H54 (cell line): ENCODE data around the gene MAN1C1.

Source experiments
- DNase-seq: peaks from one replicate; pipeline ENCODE4 v3.0.0; 2011; ENCODE audit warnings: low spot score, mixed read lengths; ENCODE audit not compliant: insufficient read length
- FAIRE-seq: peaks from 3 replicates; lab custom pipeline; 2011; peaks lifted over from hg19 to GRCh38; lab: Jason Lieb, UNC
- POLR2A ChIP-seq: IDR thresholded peaks from 2 replicates; pipeline ENCODE4 v1.6.1; 2011; ENCODE audit warnings: low read depth, mild to moderate bottlenecking, low read length

MAN1C1 gene

DNA sequence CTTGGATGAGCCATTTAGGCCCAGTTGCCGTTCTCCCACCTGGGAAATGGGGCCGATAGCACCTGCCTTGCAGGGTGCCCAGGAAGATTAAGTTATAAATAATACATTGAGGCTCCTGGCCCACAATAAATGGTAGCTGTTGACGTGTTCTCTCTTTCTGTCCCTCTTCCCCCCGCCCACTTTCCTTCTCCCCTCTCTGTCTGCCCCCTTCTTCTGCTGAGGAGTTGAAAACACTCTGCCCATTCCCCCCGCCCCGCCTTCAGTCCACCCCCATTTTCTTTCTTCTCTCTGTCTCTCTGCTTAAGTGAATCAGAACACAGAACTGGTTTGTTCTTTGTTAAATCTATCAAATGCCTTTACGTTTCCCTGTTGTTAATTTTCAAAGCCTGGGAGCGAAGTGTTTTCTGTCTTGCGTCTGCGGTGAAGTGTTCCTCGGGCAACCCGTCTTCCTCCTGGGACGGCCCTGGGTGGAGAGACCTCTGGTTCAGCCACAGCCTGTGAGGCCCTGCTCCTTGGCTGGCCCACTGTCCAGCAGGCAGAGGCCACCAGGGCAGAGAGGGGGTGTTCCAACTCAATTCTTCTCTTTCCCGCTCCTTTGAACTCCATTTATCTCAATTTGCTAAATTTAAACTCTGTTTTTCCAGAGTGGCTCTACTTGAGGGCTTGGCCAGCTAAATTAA is 154.1 kb downstream of the MAN1C1 start:
- no peak for TF ChIP-seq POLR2A
- DNase-seq (no peak), FAIRE-seq (no peak)

DNA sequence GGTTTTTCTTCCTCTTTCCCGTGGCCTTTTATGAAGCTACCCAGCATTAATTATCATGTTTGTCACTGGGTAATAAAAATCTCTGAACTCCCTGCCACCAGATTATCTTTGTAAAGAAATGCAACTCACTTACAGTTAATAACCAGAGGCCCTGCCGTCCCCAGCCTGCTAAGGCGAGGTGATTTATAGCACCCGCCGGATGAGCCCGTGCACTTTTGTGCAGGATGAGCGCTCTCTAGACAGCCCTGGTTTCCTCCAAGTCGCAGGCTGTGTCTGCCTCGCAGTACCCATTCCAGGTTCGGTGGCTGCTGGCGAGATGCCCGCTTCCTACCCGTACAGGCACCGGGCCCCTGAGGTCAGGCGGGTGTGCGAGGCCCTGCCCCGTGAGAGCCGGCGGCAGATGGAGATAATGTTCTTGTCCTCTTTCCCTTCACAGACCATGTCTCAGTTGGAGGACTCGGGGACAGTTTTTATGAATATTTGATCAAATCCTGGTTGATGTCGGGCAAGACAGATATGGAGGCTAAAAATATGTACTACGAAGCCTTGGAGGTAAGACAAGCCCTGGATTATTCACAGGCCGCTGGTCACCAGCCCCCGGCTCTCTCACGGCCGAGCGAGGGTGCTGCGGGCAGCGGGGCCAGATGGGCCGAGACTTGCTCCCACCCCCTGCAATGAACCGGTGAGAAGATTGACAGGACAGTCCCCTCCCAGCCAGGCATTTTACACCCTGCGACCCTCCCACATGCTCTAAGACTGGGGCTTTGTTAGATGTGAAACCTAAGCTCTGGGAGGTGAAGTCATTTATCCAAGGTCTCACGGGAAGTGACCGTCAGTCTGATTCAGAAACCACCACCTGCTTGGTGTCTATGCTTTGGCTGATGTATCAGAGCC is 154.9 kb downstream of the MAN1C1 start:
- TF ChIP-seq POLR2A: no peak
- DNase-seq (no peak), FAIRE-seq (no peak)

DNA sequence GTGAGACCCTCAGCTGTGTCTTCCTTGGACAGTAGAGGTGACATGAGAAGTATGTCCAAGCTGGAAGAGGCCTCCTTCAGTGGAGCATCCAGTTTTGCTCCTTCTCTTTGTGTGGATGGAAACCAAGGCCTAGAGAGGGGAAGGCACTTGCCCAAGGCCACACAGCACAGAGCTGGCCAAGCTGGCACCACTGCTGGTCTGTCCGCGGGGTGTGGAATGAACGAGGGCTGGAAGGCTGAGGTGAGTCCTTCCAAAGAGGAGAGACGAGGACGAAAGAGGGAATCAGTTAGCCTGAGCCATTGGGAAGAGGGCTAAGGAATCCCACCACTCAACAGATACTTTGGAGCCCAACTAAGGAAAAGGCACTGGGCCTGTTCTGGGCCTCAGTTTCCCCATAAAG is 155.6 kb downstream of the MAN1C1 start:
- no peak for DNase-seq
- TF ChIP-seq POLR2A: no peak
- FAIRE-seq: no peak

DNA sequence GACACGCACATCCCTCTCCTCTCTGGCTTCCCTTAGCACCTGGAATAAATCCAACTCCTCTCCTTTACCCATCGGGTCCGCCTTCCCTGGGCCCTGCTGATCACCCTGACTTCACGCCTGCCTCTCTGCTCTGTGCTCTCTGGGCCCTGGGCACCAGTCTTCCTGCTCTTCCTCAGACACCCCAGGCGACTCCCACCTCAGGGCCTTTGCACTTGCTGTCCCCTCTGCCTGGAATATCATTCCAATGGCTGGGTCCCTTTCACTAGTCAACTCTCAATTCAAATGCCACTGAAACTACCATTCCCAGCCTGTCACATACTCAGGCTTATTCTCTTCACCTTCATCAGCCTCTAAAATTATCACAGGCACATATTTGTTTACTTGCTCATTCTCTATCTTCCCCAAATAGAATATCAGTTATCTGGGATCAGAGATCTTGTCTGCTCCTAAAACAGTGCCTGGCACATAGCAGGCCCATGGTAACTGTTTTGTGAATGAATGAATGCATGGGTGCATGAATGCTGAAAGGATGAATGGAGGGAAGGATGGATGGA is 156.2 kb downstream of the MAN1C1 start:
- no peak for DNase-seq
- no peak for TF ChIP-seq POLR2A
- no peak for FAIRE-seq

DNA sequence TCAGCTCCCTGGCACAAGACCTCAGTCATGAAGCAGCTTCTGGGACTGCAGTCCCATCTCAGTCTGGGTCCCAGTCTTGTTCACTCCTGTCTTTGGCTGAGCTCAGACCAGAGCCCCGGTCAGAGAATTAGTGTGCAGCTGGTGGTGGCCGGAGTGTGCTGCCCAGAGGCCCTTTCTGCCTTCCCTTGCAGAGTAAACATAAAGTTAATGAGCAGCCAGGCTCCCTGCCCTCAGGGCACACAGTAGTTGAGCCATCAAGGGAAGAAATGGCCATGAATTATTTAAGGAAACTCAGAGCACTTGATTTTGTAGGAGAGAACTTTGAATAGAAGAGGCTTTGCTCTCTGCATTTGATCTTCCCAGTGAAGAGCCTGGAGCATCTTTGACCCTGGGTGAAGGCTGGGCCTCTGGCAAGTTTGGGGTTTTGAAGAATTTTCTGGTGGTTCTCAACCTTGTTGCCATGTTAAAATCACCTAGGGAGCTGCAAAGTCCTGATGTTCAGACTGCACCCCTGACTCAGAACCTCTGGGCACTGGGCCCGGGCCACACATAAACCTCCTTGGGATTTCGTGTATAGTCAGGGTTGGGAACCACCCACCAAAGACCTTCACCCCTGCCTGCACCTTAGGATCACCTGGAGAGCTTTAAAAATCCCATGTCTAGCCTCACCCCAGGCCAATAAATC is 157.0 kb downstream of the MAN1C1 start:
- TF ChIP-seq POLR2A: no peak
- DNase-seq: no peak
- FAIRE-seq: no peak

DNA sequence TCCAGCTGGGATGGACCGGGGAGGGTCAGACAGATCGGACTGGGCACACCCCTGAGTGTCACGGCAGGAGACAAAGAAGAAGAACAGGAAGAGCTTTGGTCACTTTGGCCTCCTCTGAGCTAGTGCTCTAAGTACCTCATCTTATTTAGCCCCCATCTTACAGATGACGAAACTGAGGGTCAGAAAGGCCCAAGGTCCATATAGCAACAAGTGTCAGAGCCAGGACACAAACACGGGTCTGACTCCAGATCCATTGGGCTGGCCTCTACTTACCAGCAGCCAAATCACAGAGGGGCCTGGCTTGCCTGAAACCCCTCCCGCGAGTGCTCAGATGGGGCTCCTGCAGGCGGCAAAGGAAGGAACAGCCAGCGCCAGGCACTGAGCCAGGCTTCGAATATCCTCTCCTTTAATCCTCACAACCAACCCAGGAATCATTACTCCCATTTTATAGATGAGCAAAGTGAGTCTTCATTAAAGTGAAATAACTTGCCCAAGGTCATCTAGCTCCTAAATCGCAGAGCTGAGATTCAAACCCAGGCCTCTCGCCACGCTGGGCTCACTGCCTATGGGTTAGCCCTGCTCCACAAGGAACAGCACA is 157.7 kb downstream of the MAN1C1 start:
- FAIRE-seq: no peak
- no peak for TF ChIP-seq POLR2A

DNA sequence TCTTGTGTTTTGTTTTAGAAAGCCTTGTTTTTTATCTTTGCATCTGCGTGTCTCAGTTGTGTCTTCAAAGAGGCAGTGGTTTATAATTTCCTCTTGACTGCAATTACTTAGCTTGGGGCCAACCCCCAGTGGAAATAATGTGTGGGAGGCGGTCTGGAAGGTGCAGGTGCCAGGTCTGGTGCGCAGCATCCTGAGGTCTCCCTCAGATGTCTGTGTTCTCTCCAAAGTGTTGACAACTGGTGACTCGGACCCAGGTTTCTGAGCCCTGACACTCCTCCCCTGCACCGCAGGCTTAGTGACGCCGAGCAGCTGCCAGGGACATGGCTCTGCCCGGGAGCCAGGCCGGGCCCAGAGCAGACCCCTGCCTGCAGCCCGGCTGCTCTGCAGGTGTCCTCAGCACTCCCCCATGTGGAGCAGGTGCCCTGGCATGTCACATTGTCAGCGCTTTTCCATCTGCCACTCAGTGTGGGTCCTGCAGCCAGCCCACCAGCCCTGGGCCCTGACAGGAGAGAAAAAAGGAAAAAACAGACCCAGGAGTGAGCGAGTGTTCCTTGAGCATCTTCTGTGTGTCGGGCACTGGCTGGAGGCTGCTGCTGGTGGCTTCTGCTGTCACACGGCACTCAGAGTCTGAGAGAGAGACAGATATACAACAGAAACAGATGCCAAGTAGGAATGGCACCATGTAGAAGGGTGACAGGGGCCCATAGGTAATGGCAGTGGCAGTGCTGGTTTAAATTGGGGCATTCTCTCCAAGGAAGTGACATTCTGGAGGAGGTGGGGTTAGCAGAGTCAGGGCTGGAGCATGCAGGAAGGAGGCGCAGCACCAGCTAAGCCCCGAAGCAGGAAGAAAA is 158.6 kb downstream of the MAN1C1 start:
- FAIRE-seq: no peak
- no peak for TF ChIP-seq POLR2A
- no peak for DNase-seq

More for the DNA sequence above, 157.7 kb downstream of the MAN1C1 start:
- DNase-seq: no peak

DNA sequence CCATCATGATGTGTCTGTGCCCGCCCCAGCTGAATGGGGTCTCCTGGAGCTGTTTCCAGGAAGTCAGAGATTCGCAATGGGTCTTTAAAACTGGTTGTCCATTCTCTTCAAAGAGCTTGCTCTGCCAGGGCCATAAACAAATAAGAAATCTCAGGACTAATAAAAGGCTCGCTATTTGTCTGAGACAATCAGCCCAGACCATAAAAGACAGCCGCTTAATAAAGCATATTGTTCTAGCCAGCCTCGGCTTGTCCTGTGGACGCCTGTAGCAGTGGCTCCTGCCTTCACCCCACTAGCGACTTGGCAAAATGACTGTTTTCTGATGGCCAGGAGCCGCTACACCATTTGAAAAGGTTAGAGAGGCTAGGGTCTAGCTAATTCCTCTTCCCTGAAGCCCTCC is 162.8 kb downstream of the MAN1C1 start:
- no peak for DNase-seq
- no peak for TF ChIP-seq POLR2A
- no peak for FAIRE-seq

DNA sequence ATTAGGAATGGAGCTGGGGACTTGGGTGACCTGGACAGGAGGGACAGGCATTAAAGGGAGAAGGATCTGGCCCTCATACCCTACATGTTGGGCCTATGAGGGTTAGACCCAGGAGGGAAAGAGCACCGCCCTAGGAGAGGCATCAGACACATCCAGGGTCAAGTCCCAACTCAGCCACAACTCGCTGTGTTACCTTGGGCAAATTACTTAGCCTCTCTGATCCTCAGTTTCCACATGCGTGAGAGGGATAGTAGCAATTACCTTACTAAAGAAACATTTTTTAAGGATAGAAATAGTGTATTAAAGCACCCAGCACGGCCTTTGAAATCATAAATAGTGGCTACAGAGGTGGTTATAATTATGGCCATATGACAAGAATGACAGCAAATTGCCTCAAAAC is 163.3 kb downstream of the MAN1C1 start:
- FAIRE-seq: no peak
- no peak for DNase-seq
- no peak for TF ChIP-seq POLR2A

DNA sequence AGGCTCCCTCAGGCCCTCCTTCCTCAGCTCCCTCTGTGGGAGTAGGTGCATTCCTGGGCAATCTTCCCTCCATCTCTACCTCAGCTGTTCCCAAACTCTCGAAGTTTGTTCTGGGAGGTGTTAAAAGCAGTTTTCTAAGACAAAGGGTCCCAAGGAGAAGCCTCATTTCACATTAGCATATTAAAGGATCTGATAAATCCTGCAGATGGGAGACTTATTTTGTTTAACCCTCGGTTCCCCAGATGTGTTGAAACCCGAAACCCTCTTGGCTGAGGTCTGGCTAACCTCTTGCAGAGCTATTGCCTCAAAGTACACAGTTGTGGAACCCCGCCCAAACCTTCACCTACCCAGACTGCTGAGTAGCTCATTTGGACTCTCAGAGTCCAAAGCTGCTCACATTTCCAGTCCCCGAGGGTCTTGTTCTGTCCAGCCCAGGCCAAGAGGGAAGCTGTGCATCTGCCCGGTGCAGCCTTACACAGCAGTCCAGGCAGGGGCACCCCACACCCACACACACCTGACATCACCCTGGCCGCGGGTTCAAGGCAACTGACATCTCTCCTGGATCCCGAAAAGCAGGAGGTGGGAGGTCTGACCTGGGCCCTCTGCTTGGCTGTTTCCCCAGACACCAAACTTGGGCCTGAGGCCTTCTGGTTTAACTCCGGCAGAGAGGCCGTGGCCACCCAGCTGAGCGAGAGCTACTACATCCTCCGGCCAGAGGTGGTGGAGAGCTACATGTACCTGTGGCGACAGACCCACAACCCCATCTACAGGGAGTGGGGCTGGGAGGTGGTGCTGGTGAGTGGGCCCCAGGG is 163.9 kb downstream of the MAN1C1 start:
- DNase-seq (no peak), FAIRE-seq (no peak)
- no peak for TF ChIP-seq POLR2A

DNA sequence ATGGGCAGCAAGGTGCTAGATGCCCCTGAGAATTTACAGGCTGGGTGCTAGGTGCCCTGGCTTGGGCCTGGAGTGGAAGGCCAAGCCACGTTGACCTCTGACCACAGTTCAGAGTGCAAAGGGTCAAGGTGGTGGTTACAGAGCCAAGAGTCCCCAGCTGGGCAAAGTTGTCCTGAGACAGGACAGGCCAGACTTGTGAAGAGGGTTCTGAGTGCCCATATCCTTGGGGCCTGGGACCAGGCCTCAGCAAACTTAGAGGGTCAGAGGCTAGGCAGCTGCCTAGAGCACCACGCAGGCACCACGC is 164.5 kb downstream of the MAN1C1 start:
- FAIRE-seq (no peak), DNase-seq (no peak)
- TF ChIP-seq POLR2A: no peak

DNA sequence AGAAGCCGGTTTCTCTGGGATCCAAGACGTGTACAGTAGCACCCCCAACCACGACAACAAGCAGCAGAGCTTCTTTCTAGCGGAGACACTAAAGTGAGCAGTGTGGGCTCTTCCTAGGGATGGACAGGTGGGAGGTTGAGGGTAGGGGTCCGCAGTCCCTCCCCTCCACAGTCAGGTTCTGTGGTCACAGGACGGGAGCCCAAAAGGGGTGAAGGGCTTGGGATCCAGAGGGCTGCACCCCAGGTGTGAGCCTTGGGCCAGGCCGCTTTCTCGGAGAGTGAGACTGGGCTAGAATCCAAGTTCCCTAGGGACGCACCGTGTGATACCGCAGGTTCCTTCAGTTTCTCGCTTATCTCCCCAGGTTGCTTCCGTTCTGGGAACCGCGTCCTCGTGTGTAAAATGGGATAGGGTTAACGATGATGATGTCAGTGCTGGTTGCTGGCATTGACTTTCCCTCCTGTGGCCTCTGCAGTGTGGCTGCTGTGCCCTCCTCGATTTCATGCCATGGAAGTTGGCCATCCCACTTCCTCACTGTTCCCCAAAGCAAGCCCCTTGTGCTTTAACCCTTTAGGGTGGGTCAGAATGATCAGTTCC is 166.1 kb downstream of the MAN1C1 start:
- DNase-seq (no peak), FAIRE-seq (no peak)
- TF ChIP-seq POLR2A: no peak
